Kidney (tissue), 14 donors: ENCODE measurements around the gene C1QL1. TPM values are rescaled to one million over a fixed set of nuclear protein-coding genes. Genes with fewer than 3 reads are reported as not detected.

Experiments
- DNase-seq, 5 donors: peaks; one replicate each; pipeline ENCODE4 v3.0.0-alpha.2; 2013 to 2020
- FAIRE-seq: peaks from 2 replicates; lab custom pipeline; 2012; peaks lifted over from hg19 to GRCh38; lab: Jason Lieb, UNC
- H3K27ac ChIP-seq, 2 donors: one replicate each; pipeline ENCODE4 v1.7.0; 2013; ENCODE audit warnings: low read depth in 2 of 2, low read length in 2 of 2, inconsistent platforms in 1 of 2
- H3K27me3 ChIP-seq: one replicate; pipeline ENCODE4 v1.7.1; 2013; ENCODE audit warnings: low read length, inconsistent platforms; ENCODE audit not compliant: control insufficient read depth, insufficient read depth
- H3K36me3 ChIP-seq, 3 donors: one replicate each; pipeline versions ENCODE4 v1.7.0 to v1.7.1; 2013; ENCODE audit warnings: low read length in 3 of 3, control low read depth in 1 of 3, inconsistent platforms in 1 of 3; ENCODE audit not compliant: insufficient read depth in 3 of 3, control insufficient read depth in 2 of 3
- H3K4me1 ChIP-seq, 3 donors: one replicate each; pipeline versions ENCODE4 v1.7.0 to v1.7.1; 2013; ENCODE audit warnings: low read length in 3 of 3, inconsistent platforms in 1 of 3, low read depth in 1 of 3; ENCODE audit not compliant: control insufficient read depth in 2 of 3, insufficient read depth in 2 of 3
- H3K4me3 ChIP-seq, 3 donors: one replicate each; pipeline versions ENCODE4 v1.7.0 to v1.8.1; 2013; ENCODE audit warnings: low read length in 3 of 3, control low read depth in 1 of 3, inconsistent platforms in 1 of 3
- H3K9ac ChIP-seq, 3 donors: one replicate each; pipeline versions ENCODE4 v1.7.0 to v1.7.1; 2013; ENCODE audit warnings: low read length in 3 of 3, control low read depth in 1 of 3, inconsistent platforms in 1 of 3
- H3K9me3 ChIP-seq, 3 donors: one replicate each; pipeline versions ENCODE4 v1.7.0 to v1.7.1; 2013; ENCODE audit warnings: low read length in 3 of 3, control low read depth in 1 of 3, inconsistent platforms in 1 of 3; ENCODE audit not compliant: control insufficient read depth in 2 of 3, insufficient read depth in 1 of 3
- intact Hi-C: fragments of 100-400 bp; cut with DNase I; formaldehyde crosslinking; loops from one replicate; pipeline ENCODE4 v1.11.1; 2022
- polyA plus RNA-seq: library from polyadenylated mRNA; stranded (reverse); fragments of 350-450 nt; fragmentation: Illumina TruSeq; extraction: RNeasy Lipid Tissue Mini Kit (QIAGEN cat#74804); gene quantifications from one replicate; pipeline ENCODE4 v1.2.3, GENCODE V29; 2014; ENCODE audit warnings: low read depth, low replicate concordance; ENCODE audit not compliant: insufficient read depth
- total RNA-seq: library from RNA; stranded (reverse); fragmentation: NEBNext Ultra II Directional; extraction: Animal tissue kit (Norgen Biotek cat#: 25700); gene quantifications from one replicate; pipeline ENCODE4 v1.2.1, GENCODE V29; 2021
- TF ChIP-seq, protein P1 (sequence below): IDR thresholded peaks from 3 replicates; pipeline ENCODE4 v1.5.1; 2012; ENCODE audit warnings: mild to moderate bottlenecking, moderate library complexity, borderline replicate concordance; ENCODE audit not compliant: insufficient read depth; ENCODE audit errors: extremely low read depth
- donor health status: control.
- donor health status: control.
- donor health status: control.
- donor health status: control.
- donor health status: control.
- donor health status: DM: yes; HTN: yes; CAD: no.
- donor health status: Normal renal cell carcinoma (clear cell type).

C1QL1 gene
- total and polyA plus RNA-seq, 2 donors from 2014 or later: 0.76 to 25.4 TPM

DNA sequence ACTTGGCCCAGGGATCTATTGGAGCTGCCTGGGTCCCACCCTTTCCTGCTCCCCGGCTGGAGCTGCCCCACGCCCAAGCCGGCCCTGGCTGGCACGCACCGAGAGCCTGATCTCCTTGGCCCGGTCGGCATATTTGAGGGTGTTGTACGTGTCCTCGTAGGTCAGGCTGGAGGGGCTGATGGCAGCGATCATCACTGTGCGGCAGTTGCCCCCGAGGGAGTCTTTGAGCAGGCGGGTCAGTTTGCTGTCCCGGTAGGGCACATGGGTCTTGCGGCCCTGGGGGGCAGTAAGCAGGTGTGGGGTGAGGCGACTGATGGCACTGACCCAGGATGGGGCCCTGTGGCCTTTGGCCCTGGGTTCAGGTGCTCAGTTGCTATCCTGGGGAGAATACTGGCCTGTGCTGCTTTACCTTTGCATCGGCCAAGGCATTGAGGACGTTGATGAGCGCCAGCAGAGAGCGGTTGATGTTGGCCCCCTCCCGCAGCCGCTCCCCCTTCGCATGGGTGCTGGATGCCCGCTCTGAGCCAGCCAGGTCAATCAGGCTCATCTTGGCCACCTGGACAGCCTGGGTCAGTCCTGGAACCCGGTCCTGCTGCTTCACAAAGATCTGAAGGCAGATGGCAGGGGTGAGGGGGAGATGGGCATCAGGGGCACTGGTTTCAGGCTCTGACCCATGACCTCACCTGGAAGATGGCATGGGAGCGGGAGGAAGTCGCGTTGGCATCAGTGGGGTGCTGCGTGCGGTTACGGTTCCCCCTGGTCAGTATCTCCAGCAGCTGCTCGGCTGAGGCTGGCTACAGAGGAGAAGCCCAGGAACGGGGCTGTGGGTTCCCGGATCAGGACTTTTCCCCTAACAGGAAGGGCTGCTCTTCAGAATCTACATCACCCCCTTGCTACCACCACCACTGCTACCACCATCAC is 34.0 kb downstream of the C1QL1 start:
- H3K9me3 ChIP-seq: no peaks in the 10 kb centered on the region
- TF ChIP-seq, protein P1, sequence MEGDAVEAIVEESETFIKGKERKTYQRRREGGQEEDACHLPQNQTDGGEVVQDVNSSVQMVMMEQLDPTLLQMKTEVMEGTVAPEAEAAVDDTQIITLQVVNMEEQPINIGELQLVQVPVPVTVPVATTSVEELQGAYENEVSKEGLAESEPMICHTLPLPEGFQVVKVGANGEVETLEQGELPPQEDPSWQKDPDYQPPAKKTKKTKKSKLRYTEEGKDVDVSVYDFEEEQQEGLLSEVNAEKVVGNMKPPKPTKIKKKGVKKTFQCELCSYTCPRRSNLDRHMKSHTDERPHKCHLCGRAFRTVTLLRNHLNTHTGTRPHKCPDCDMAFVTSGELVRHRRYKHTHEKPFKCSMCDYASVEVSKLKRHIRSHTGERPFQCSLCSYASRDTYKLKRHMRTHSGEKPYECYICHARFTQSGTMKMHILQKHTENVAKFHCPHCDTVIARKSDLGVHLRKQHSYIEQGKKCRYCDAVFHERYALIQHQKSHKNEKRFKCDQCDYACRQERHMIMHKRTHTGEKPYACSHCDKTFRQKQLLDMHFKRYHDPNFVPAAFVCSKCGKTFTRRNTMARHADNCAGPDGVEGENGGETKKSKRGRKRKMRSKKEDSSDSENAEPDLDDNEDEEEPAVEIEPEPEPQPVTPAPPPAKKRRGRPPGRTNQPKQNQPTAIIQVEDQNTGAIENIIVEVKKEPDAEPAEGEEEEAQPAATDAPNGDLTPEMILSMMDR: no peak
- no peak for FAIRE-seq
- H3K36me3 ChIP-seq: no peaks in the 10 kb centered on the region
- intact Hi-C loops: no loop called here
- H3K27me3 ChIP-seq: no peaks in the 10 kb centered on the region
- no peak overlapping the region for H3K27ac ChIP-seq
- H3K4me1 ChIP-seq: no peaks in the 10 kb centered on the region
- DNase-seq: peak in 2 of 5 donors; percentile 38 to 66
- H3K4me3 ChIP-seq: no peak overlapping the region
- H3K9ac ChIP-seq: no peak overlapping the region

DNA sequence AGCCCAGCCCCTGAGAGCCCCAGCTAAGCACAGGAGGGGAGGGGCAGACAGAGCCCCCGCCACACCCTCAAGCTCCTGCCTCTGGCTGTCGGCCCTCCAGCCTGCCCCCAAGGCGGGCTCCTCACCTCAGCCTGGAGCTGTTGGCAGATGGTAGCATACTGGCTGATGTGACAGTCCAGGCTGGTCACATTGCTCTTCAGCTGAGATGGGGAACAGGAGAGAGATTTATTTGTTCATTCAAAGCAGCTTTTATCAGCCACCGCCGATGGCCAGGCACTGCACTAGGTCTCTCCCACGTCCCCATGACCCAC is 35.4 kb downstream of the C1QL1 start:
- H3K9me3 ChIP-seq: no peaks in the 10 kb centered on the region
- TF ChIP-seq, protein P1: no peak
- FAIRE-seq (no peak), DNase-seq (peak in 1 of 5 donors; percentile 34)
- no peak overlapping the region for H3K4me3 ChIP-seq
- intact Hi-C loops: no loop called here
- H3K27ac ChIP-seq: no peak overlapping the region
- H3K9ac ChIP-seq: no peak overlapping the region
- no peaks in the 10 kb centered on the region for H3K4me1 ChIP-seq
- H3K27me3 ChIP-seq: no peaks in the 10 kb centered on the region
- H3K36me3 ChIP-seq: no peaks in the 10 kb centered on the region

DNA sequence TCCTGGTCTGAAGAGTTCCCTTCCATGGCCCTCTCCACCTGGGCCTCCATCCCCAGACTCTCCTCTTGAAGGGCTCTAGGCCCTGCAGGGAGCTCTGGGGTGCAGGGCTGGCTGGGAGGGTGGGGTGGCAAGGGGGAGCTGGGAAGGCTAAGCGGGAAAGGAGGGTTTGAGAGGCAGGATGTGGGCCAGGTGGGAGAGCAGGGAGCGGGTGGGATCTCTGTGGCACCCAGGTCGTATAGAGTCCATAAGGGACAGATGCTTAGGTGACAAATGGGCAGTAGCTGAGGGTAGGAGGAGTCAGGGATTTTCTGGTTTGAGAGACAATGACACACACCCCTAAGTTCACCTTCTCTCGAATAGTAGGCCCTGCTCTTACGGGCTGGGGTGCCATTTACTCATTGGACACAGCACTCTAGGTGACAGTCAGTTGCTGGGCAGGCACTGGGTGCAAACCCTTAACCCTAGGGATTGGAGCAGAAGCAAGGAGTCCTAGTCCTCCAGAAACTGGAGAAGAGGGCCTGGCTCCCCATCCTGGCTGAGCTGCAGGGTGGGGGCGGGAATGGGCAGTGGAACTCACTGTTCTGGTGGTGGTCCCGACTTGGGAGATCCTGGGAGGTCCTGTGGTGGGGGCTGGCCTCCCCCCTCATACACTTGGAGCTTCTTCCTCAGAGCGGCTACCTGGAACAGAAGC is 35.9 kb downstream of the C1QL1 start:
- no peaks in the 10 kb centered on the region for H3K4me1 ChIP-seq
- H3K36me3 ChIP-seq: no peaks in the 10 kb centered on the region
- DNase-seq (peak in 2 of 5 donors; percentile 25 to 47), FAIRE-seq (no peak)
- no peaks in the 10 kb centered on the region for H3K27me3 ChIP-seq
- intact Hi-C loops: no loop called here
- no peak overlapping the region for H3K27ac ChIP-seq
- no peak overlapping the region for H3K9ac ChIP-seq
- TF ChIP-seq, protein P1: no peak
- no peaks in the 10 kb centered on the region for H3K9me3 ChIP-seq
- no peak overlapping the region for H3K4me3 ChIP-seq
